IMR-90 (cell line): ENCODE data around the gene IGFBPL1. TPM values are rescaled to one million over a fixed set of nuclear protein-coding genes. Genes with fewer than 3 reads are reported as not detected.

Experiments used
- ATAC-seq: fragments of 200-7000 bp; cut with Tn5 transposase; 2 replicates; pipeline ENCODE4 v1.9.1; 2020; ENCODE audit warnings: low read depth, mild to moderate bottlenecking, moderate library complexity
- BruUV-seq: library from RNA; stranded (reverse); fragments of 400-500 nt; replicated peaks from 2 replicates; lab custom pipeline; 2021; lab: Mats Ljungman, UMichigan
- CTCF ChIA-PET: fragments of 300-600 bp; formaldehyde crosslinking; extraction: SDS; loops from one replicate; lab custom pipeline; 2021; ENCODE audit warnings: antibody characterized with exemption; lab: Yijun Ruan, JAX
- POLR2A ChIA-PET: fragments of 300-600 bp; sonication (Branson Sonifier 250); formaldehyde crosslinking; loops from one replicate; lab custom pipeline; 2022; ENCODE audit warnings: antibody characterized with exemption; ENCODE audit not compliant: unreplicated experiment; lab: Charles Lee
- DNase-seq: peaks from one replicate; pipeline ENCODE4 v3.0.0; 2013
- H2AFZ ChIP-seq: replicated peaks from 2 replicates; pipeline ENCODE3; 2013; ENCODE audit warnings: low read length, mild to moderate bottlenecking; ENCODE audit not compliant: poor library complexity
- H2AK5ac ChIP-seq: 2 replicates; pipeline ENCODE4 v1.6.1; 2013; ENCODE audit warnings: low read depth, low read length, inconsistent platforms
- H2AK9ac ChIP-seq: replicated peaks from 2 replicates; pipeline ENCODE3; 2013; ENCODE audit warnings: mild to moderate bottlenecking, low read depth, low read length, moderate library complexity; ENCODE audit not compliant: poor library complexity
- H2BK120ac ChIP-seq: 2 replicates; pipeline ENCODE4 v1.6.1; 2013; ENCODE audit warnings: low read depth, low read length, inconsistent platforms
- H2BK15ac ChIP-seq: 3 replicates; pipeline ENCODE4 v1.6.1; 2013; ENCODE audit warnings: low read depth, low read length, inconsistent platforms
- H2BK20ac ChIP-seq: 2 replicates; pipeline ENCODE4 v1.6.1; 2013; ENCODE audit warnings: low read depth, mild to moderate bottlenecking, inconsistent platforms, low read length, moderate library complexity
- H2BK5ac ChIP-seq: 2 replicates; pipeline ENCODE4 v1.6.1; 2013; ENCODE audit warnings: mild to moderate bottlenecking, low read depth, low read length, inconsistent platforms; ENCODE audit not compliant: poor library complexity, severe bottlenecking
- H3K14ac ChIP-seq: replicated peaks from 2 replicates; pipeline ENCODE4 v1.6.1; 2013; ENCODE audit warnings: low read depth, low read length, inconsistent platforms
- H3K18ac ChIP-seq: 2 replicates; pipeline ENCODE4 v1.6.1; 2013; ENCODE audit warnings: low read depth, low read length, control low read depth
- H3K23ac ChIP-seq: 2 replicates; pipeline ENCODE4 v1.6.1; 2013; ENCODE audit warnings: low read depth, low read length, inconsistent platforms
- H3K27ac ChIP-seq: 2 replicates; pipeline ENCODE4 v1.5.1; 2013; ENCODE audit warnings: mild to moderate bottlenecking, control low read depth, low read length; ENCODE audit not compliant: insufficient read depth
- H3K27me3 ChIP-seq: 2 replicates; pipeline ENCODE4 v1.6.1; 2013; ENCODE audit warnings: low read length; ENCODE audit not compliant: control insufficient read depth, insufficient read depth
- H3K36me3 ChIP-seq: 2 replicates; pipeline ENCODE4 v1.6.1; 2013; ENCODE audit warnings: low read length, mixed read lengths; ENCODE audit not compliant: control insufficient read depth, insufficient read depth
- H3K4ac ChIP-seq: 2 replicates; pipeline ENCODE4 v1.6.1; 2013; ENCODE audit warnings: low read depth, low read length, inconsistent platforms
- H3K4me1 ChIP-seq: 2 replicates; pipeline ENCODE4 v1.6.1; 2013; ENCODE audit warnings: low read length, mixed read lengths; ENCODE audit not compliant: control insufficient read depth, insufficient read depth
- H3K4me2 ChIP-seq: 2 replicates; pipeline ENCODE4 v1.6.1; 2013; ENCODE audit warnings: low read depth, mild to moderate bottlenecking, control low read depth, low read length, moderate library complexity
- H3K4me3 ChIP-seq: 2 replicates; pipeline ENCODE4 v1.5.1; 2013; ENCODE audit warnings: low read depth, mild to moderate bottlenecking, control low read depth, low read length, moderate library complexity; ENCODE audit not compliant: insufficient read depth
- H3K56ac ChIP-seq: 2 replicates; pipeline ENCODE4 v1.6.1; 2013; ENCODE audit warnings: low read length, inconsistent platforms; ENCODE audit not compliant: insufficient read depth; ENCODE audit errors: extremely low read depth
- H3K79me1 ChIP-seq, 2 experiments: 2 replicates each; pipeline ENCODE4 v1.6.1; 2013; ENCODE audit warnings: low read length in 2 of 2, inconsistent platforms in 1 of 2, low read depth in 1 of 2
- H3K9ac ChIP-seq: 2 replicates; pipeline ENCODE4 v1.6.1; 2013; ENCODE audit warnings: low read depth, low read length, control low read depth
- H3K9me1 ChIP-seq: 2 replicates; pipeline ENCODE4 v1.6.1; 2013; ENCODE audit warnings: low read length, inconsistent platforms; ENCODE audit not compliant: insufficient read depth
- H3K9me3 ChIP-seq: 2 replicates; pipeline ENCODE4 v1.6.1; 2013; ENCODE audit warnings: low read length; ENCODE audit not compliant: control insufficient read depth, insufficient read depth
- H4K20me1 ChIP-seq: 2 replicates; pipeline ENCODE4 v1.6.1; 2013; ENCODE audit warnings: low read length, inconsistent platforms; ENCODE audit not compliant: insufficient read depth
- H4K5ac ChIP-seq: 2 replicates; pipeline ENCODE4 v1.6.1; 2013; ENCODE audit warnings: mild to moderate bottlenecking, low read depth, low read length, control low read depth
- H4K8ac ChIP-seq, 2 experiments: 2 replicates each; pipeline ENCODE4 v1.6.1; 2013; ENCODE audit warnings: low read depth in 2 of 2, low read length in 2 of 2, control low read depth in 1 of 2, inconsistent platforms in 1 of 2
- H4K91ac ChIP-seq: 2 replicates; pipeline ENCODE4 v1.6.1; 2013; ENCODE audit warnings: low read depth, low read length, inconsistent platforms; ENCODE audit not compliant: insufficient read depth
- BHLHE40 ChIP-seq: fragments of 150-350 bp; IDR thresholded peaks from 2 replicates; pipeline ENCODE4 v1.6.1; 2016; ENCODE audit warnings: mild to moderate bottlenecking, low read depth, low read length
- CEBPB ChIP-seq: IDR thresholded peaks from 2 replicates; pipeline ENCODE4 v1.6.1; 2012; ENCODE audit warnings: low read depth, low read length, improper control_type of control experiment
- MAZ ChIP-seq: IDR thresholded peaks from 2 replicates; pipeline ENCODE4 v1.6.1; 2012; ENCODE audit warnings: low read depth, mild to moderate bottlenecking, low read length, improper control_type of control experiment, moderate library complexity, borderline replicate concordance
- RCOR1 ChIP-seq: IDR thresholded peaks from 2 replicates; pipeline ENCODE4 v1.6.1; 2012; ENCODE audit warnings: mild to moderate bottlenecking, low read length, improper control_type of control experiment; ENCODE audit not compliant: insufficient replicate concordance
- SMC3 ChIP-seq: fragments of 150-350 bp; IDR thresholded peaks from 2 replicates; pipeline ENCODE4 v1.6.1; 2016; ENCODE audit warnings: low read depth, mild to moderate bottlenecking, antibody characterized with exemption, low read length, moderate library complexity
- WGBS, 2 experiments: methylation state at CpG; one replicate each; pipeline versions ENCODE4 v1.1.5 to v1.1.7; 2013; ENCODE audit warnings: missing lambda C conversion rate in 2 of 2; ENCODE audit not compliant: insufficient read length in 1 of 2; ENCODE audit errors: extremely low coverage in 2 of 2; 5-methylcytosine and 5-hydroxymethylcytosine counted together
- dilution Hi-C: fragments of 300-500 bp; cut with HindIII; formaldehyde crosslinking; loops from one replicate; pipeline ENCODE4 v1.14.3; 2018; ENCODE audit warnings: low sequenced_read_pairs; ENCODE audit not compliant: unreplicated experiment
- in situ Hi-C: fragments of 300-500 bp; cut with MboI; formaldehyde crosslinking; loops from 3 replicates; pipeline ENCODE4 v1.14.3; 2019; ENCODE audit warnings: low sequenced_read_pairs, inconsistent platforms, mixed read lengths
- intact Hi-C: fragments of 100-400 bp; cut with micrococcal nuclease; formaldehyde crosslinking; loops from 2 replicates; pipeline ENCODE4 v1.10.0; 2022
- polyA plus RNA-seq, 3 experiments: library from polyadenylated mRNA; depleted of rRNA; stranded (reverse); fragments of >200 nt; gene quantifications; 2 replicates each; pipeline ENCODE4 v1.2.3, GENCODE V29; 2012; ENCODE audit warnings: low replicate concordance in 1 of 3
- total RNA-seq: library from RNA; depleted of rRNA; stranded (reverse); fragments of >200 nt; gene quantifications from 2 replicates; pipeline ENCODE4 v1.2.3, GENCODE V29; 2012

IGFBPL1 gene
- total and polyA plus RNA-seq, 2 of the 4 experiments (the other 2 are of a cell fraction) = not detected

- no peaks in the 10 kb centered on the region for H3K9me3 ChIP-seq
- H3K14ac ChIP-seq = no peak overlapping the region
- peaks cover 11% of the 10 kb centered on the region; the same call in 1 of the 2 replicates for H3K9me1 ChIP-seq
- ATAC-seq = no peak
- no peak overlapping the region for H2BK20ac ChIP-seq
- H4K91ac ChIP-seq = no peak overlapping the region
- H3K56ac ChIP-seq = no peak overlapping the region
- H2AK9ac ChIP-seq = no peak overlapping the region
- no TSS peak for BruUV-seq
- no peak overlapping the region for H3K23ac ChIP-seq
- no peak overlapping the region; the same call in 2 of the 3 replicates for H2BK15ac ChIP-seq
- whole genome bisulfite sequencing, 2 experiments = 67% methylated on average over 1 of the region's 8 CpGs; no CpG with 5 or more reads in 1 of the 2 experiments
- H3K27ac ChIP-seq = no peak overlapping the region
- no peak overlapping the region for H2BK5ac ChIP-seq
- no peak overlapping the region for H4K8ac ChIP-seq
- no peaks in the 10 kb centered on the region for H4K20me1 ChIP-seq
- ChIA-PET CTCF (no interaction called here), POLR2A (no interaction called here)
- TF ChIP-seq CEBPB (no peak), BHLHE40 (no peak), SMC3 (no peak), RCOR1 (no peak), MAZ (no peak)
- peaks cover 10% of the 10 kb centered on the region for H3K4me1 ChIP-seq
- intact Hi-C loops = no loop called here
- no peak overlapping the region for H3K4me2 ChIP-seq
- DNase-seq = no peak
- no peaks in the 10 kb centered on the region for H3K36me3 ChIP-seq
- H2BK120ac ChIP-seq = no peak overlapping the region
- no peak overlapping the region for H3K9ac ChIP-seq
- no peak overlapping the region for H3K4ac ChIP-seq
- no peak overlapping the region for H2AFZ ChIP-seq
- no peak overlapping the region for H2AK5ac ChIP-seq
- no peak overlapping the region for H3K18ac ChIP-seq
- no peaks in the 10 kb centered on the region; a peak in 1 of 4 replicates for H3K79me1 ChIP-seq
- no peak overlapping the region for H3K4me3 ChIP-seq
- in situ Hi-C loops = no loop called here
- no peak overlapping the region for H4K5ac ChIP-seq
- no peaks in the 10 kb centered on the region; the same call in 1 of the 2 replicates for H3K27me3 ChIP-seq
- dilution Hi-C loops = no loop called here
These were observed 17.3 kb upstream of the IGFBPL1 start for GRCh38 chr9:38441347-38442085.
